KMS-11 (cell line): Measurements from ENCODE around the gene MYMX.

ENCODE experiments used
- H2AFZ ChIP-seq: fragments of 200-600 bp; sonication (generic); 2 replicates; pipeline ENCODE4 v1.6.1; 2016; ENCODE audit warnings: antibody characterized with exemption, mixed run types, low read depth
- H3K27ac ChIP-seq: fragments of 200-600 bp; sonication (generic); 2 replicates; pipeline ENCODE4 v1.6.1; 2016; ENCODE audit warnings: mild to moderate bottlenecking, mixed run types
- H3K27me3 ChIP-seq: fragments of 200-600 bp; sonication (generic); 2 replicates; pipeline ENCODE4 v1.6.1; 2017; ENCODE audit warnings: mild to moderate bottlenecking, low read depth, mixed run types, moderate library complexity; ENCODE audit not compliant: insufficient read depth
- H3K36me3 ChIP-seq: fragments of 200-600 bp; sonication (generic); 2 replicates; pipeline ENCODE4 v1.6.1; 2017; ENCODE audit warnings: mild to moderate bottlenecking, mixed run types; ENCODE audit not compliant: insufficient read depth
- H3K4me1 ChIP-seq: fragments of 200-600 bp; sonication (generic); 2 replicates; pipeline ENCODE4 v1.6.1; 2016; ENCODE audit warnings: mild to moderate bottlenecking, low read depth, mixed run types; ENCODE audit not compliant: poor library complexity, severe bottlenecking
- H3K4me2 ChIP-seq: fragments of 200-600 bp; sonication (generic); 2 replicates; pipeline ENCODE4 v1.7.0; 2016; ENCODE audit warnings: mild to moderate bottlenecking, mixed run types
- H3K4me3 ChIP-seq: fragments of 200-600 bp; sonication (generic); IDR thresholded peaks from 2 replicates; pipeline ENCODE4 v1.6.1; 2017; ENCODE audit warnings: low read depth, low read length, mixed read lengths; ENCODE audit not compliant: insufficient read depth
- H3K79me2 ChIP-seq: fragments of 200-600 bp; sonication (generic); 2 replicates; pipeline ENCODE4 v1.6.1; 2016; ENCODE audit warnings: low read depth, mixed run types; ENCODE audit not compliant: insufficient read depth
- H3K9ac ChIP-seq: fragments of 200-600 bp; sonication (generic); 2 replicates; pipeline ENCODE4 v1.6.1; 2016; ENCODE audit warnings: mild to moderate bottlenecking, mixed run types
- H4K20me1 ChIP-seq: fragments of 200-600 bp; sonication (generic); 2 replicates; pipeline ENCODE4 v1.6.1; 2016; ENCODE audit warnings: mild to moderate bottlenecking, mixed run types; ENCODE audit not compliant: insufficient read depth
- CTCF ChIP-seq: fragments of 200-600 bp; sonication (generic); conservative IDR thresholded peaks from 2 replicates; pipeline ENCODE4 v1.6.1; 2017; ENCODE audit warnings: low read depth, mild to moderate bottlenecking, antibody characterized with exemption, low read length, moderate library complexity, mixed read lengths

The MYMX gene

DNA sequence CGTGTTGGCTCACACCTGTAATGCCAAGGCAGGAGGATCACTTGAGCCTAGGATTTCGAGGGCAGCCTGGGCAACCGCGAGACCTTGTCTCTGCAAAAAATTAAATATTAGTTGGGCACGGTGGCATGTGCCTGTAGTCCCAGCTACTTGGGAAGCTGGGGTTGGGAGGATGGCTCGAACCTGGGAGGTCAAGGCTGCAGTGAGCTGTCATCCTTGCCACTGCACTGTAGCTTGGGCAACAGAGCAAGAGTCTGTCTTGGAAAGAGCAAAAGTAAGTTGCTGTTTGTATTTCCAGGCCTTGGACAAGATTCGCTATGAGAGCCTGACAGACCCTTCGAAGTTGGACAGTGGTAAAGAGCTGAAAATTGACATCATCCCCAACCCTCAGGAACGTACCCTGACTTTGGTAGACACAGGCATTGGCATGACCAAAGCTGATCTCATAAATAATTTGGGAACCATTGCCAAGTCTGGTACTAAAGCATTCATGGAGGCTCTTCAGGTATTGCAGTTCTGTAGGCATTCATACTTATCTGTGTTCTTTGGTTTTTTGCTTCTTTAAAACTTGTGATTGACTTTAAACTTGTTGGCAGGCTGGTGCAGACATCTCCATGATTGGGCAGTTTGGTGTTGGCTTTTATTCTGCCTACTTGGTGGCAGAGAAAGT lies 32.5 kb downstream of the MYMX start:
- peak overlapping the region; percentile 91; the same call in 1 of the 2 replicates for H3K27ac ChIP-seq

DNA sequence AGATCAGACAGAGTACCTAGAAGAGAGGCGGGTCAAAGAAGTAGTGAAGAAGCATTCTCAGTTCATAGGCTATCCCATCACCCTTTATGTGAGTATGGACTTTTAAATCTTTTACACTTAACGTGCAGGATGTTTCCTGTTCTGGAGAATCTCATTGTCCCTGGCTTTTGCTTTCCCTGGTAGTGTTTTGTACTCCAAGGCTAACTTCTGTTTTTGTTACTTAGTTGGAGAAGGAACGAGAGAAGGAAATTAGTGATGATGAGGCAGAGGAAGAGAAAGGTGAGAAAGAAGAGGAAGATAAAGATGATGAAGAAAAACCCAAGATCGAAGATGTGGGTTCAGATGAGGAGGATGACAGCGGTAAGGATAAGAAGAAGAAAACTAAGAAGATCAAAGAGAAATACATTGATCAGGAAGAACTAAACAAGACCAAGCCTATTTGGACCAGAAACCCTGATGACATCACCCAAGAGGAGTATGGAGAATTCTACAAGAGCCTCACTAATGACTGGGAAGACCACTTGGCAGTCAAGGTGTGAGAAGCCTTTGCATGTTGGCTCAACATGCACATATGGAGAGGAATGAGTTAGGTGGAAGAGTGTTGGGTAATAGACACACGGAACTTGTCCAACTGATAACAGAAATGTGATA lies 33.5 kb downstream of the MYMX start:
- Histone ChIP-seq H3K4me1 (peaks cover 74% of the 10 kb centered on the region), H3K27me3 (no peaks in the 10 kb centered on the region), H3K36me3 (peaks cover 60% of the 10 kb centered on the region), H3K79me2 (peaks cover 65% of the 10 kb centered on the region), H3K27ac (peak overlapping the region; percentile 12; the same call in 1 of the 2 replicates), H2AFZ (no peak overlapping the region), H4K20me1 (peaks cover 65% of the 10 kb centered on the region), H3K4me3 (no peak overlapping the region), H3K4me2 (peak overlapping the region; percentile 99), H3K9ac (no peak overlapping the region; the same call in 1 of the 2 replicates)
- no peak for TF ChIP-seq CTCF

More for the DNA sequence above, 32.5 kb downstream of the MYMX start:
- Histone ChIP-seq H3K4me2 (peak overlapping the region; percentile 99), H4K20me1 (peaks cover 63% of the 10 kb centered on the region), H3K9ac (peak overlapping the region; percentile 98), H3K4me1 (peaks cover 69% of the 10 kb centered on the region), H3K79me2 (peaks cover 65% of the 10 kb centered on the region), H3K27me3 (no peaks in the 10 kb centered on the region), H2AFZ (no peak overlapping the region), H3K36me3 (peaks cover 57% of the 10 kb centered on the region), H3K4me3 (no peak overlapping the region)
- TF ChIP-seq CTCF, result no peak

GRCh38 chr6:44250718-44251123 lies 34.0 kb downstream of the MYMX start:
- Histone ChIP-seq H2AFZ (no peak overlapping the region), H3K9ac (no peak overlapping the region; the same call in 1 of the 2 replicates), H3K79me2 (peaks cover 65% of the 10 kb centered on the region), H3K4me3 (no peak overlapping the region), H4K20me1 (peaks cover 65% of the 10 kb centered on the region), H3K27me3 (no peaks in the 10 kb centered on the region), H3K27ac (peak overlapping the region; percentile 12; the same call in 1 of the 2 replicates), H3K4me1 (peaks cover 72% of the 10 kb centered on the region), H3K36me3 (peaks cover 60% of the 10 kb centered on the region), H3K4me2 (peak overlapping the region; percentile 99; the same call in 1 of the 2 replicates)
- TF ChIP-seq CTCF, result no peak

DNA sequence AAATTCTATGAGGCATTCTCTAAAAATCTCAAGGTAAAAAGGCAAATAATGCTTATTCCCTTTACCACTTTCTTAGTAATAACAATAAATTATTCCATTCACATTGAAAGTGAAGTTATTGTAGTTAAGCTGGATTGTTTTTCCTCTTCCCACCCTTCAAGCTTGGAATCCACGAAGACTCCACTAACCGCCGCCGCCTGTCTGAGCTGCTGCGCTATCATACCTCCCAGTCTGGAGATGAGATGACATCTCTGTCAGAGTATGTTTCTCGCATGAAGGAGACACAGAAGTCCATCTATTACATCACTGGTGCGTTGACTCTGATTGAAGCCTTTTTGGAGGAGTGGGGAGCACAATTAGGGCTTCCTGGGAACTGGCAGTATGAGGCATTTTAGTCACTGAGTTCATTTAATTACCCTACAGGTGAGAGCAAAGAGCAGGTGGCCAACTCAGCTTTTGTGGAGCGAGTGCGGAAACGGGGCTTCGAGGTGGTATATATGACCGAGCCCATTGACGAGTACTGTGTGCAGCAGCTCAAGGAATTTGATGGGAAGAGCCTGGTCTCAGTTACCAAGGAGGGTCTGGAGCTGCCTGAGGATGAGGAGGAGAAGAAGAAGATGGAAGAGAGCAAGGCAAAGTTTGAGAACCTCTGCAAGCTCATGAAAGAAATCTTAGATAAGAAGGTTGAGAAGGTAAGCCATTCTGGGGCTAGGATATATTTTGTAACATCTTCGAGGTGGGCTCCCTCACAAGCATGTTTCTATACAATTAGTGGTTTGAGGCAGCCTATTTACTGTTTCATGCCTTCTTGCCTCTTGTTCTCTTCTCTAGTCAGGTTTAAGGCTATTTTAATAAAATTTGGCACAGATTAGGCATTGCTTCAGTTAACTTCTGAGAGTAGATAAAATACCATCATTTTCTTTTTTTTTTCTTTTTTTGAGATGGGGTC lies 35.1 kb downstream of the MYMX start:
- Histone ChIP-seq H2AFZ (no peak overlapping the region), H3K4me2 (no peak overlapping the region; the same call in 1 of the 2 replicates), H3K36me3 (peaks cover 60% of the 10 kb centered on the region), H3K27me3 (no peaks in the 10 kb centered on the region), H3K27ac (peak overlapping the region; percentile 27; the same call in 1 of the 2 replicates), H3K4me1 (peaks cover 74% of the 10 kb centered on the region), H3K9ac (peak overlapping the region; percentile 20; the same call in 1 of the 2 replicates), H3K4me3 (no peak overlapping the region), H3K79me2 (peaks cover 75% of the 10 kb centered on the region), H4K20me1 (peaks cover 65% of the 10 kb centered on the region)
- no peak; the same call in 1 of the 2 replicates for TF ChIP-seq CTCF
